Measurements from ENCODE around the gene PADI4.

Gene PADI4, protein sequence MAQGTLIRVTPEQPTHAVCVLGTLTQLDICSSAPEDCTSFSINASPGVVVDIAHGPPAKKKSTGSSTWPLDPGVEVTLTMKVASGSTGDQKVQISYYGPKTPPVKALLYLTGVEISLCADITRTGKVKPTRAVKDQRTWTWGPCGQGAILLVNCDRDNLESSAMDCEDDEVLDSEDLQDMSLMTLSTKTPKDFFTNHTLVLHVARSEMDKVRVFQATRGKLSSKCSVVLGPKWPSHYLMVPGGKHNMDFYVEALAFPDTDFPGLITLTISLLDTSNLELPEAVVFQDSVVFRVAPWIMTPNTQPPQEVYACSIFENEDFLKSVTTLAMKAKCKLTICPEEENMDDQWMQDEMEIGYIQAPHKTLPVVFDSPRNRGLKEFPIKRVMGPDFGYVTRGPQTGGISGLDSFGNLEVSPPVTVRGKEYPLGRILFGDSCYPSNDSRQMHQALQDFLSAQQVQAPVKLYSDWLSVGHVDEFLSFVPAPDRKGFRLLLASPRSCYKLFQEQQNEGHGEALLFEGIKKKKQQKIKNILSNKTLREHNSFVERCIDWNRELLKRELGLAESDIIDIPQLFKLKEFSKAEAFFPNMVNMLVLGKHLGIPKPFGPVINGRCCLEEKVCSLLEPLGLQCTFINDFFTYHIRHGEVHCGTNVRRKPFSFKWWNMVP

DNA sequence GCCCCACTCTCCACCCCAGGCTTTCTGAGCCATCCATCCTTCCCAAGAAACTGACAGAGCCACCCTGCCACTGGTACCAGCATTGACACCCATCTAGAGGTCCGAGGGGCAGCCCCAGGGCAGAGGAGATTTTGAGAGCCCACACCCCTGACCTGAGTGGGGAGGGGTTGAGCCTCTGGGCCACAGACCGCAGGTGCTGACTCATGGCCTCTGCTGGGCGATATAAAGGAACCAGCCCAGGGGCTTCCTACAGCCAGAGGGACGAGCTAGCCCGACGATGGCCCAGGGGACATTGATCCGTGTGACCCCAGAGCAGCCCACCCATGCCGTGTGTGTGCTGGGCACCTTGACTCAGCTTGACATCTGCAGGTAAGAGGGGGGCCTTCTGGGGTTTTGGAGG is at the start of gene PADI4:
Gene PADI4 (plus strand): TSS at position 252 of the 400 bp plus-strand sequence. CDS start 26 bp downstream, at position 278.
- no peak for DNase-seq

GRCh38 chr1:17258758-17259130 is 49.3 kb upstream of the PADI4 start:
- DNase-seq = no peak

GRCh38 chr1:17259233-17259873 is 48.6 kb upstream of the PADI4 start:
- DNase-seq = no peak

DNA sequence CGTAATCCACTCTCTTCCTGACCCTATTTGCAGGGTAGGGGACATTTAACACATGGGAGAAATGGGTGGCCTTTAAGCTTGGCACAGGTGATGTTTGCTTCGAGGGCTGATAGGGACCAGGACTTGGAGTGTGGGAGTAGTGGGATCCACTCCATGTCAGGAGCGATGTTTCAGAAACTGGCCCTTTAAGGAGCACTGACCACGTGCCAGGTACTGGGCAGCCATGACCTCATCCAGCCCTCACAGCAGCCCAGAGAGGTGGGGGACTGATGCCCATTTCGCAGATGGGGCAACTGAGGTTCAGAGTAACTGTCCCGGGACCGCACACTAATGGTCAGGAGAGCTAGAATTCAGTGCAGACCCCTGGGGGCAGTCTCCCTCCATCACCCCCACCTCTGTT is 47.7 kb upstream of the PADI4 start:
- no peak for DNase-seq

- DNase-seq = no peak
Observed at GRCh38 chr1:17260738-17261137, 47.3 kb upstream of the PADI4 start.

DNA sequence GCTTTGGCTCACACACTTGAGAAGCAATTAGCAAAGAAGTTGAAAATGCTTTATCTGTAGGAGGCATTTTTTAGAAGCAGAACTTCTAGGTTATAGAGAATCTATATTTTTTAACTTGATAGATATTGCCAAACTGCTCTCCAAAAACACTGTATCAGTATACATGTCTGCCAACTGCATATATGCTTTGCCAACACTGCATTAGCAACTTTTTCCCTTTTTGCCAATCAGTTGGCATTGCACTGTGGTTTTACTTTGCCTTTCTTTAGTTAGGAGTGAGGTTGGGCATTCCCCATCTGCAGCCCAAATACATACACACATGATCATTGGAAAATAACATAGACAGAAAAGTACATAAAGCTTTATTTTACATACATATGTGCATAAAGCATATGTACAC is 44.1 kb upstream of the PADI4 start:
- no peak for DNase-seq

- DNase-seq = no peak
Observed at GRCh38 chr1:17264470-17264869, 43.5 kb upstream of the PADI4 start.

DNA sequence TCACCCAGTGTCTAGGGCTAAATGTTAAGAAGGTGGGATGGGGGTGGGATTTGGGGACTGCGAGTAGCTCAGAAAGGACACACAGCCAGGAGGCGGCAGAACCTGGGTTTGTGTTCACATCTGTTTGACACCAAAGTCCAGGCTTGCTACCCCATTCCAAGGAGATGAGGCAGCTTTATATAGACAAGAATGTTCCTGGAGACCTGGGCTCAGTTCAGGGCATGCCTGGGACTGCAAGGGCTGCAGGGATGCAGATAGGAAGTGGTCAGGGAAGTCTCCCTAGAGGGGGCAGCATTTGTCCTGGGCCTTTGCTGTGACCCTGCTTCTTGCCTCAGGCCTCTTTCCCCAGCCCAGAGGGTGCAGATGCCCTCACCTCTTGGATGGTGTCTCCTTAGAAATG is 42.8 kb upstream of the PADI4 start:
- no peak for DNase-seq

DNA sequence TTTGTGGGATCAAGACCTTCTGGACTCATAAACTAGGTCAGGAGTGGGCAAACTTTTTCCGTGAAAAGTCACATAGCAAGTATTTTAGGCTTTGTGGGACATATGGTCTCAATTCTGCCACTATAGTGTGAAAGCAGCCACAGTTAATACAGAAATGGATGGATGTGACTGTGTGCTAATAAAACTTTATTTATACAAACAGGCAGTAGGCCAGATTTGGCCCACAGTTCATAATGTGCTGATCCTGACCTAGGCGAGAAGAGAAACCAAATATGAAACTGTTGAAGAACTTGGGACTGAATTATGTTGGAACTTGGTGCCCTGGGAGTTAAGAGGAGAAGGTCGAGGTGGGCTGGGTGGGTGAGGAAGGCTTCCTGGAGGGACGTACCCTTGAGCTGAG is 42.0 kb upstream of the PADI4 start:
- DNase-seq = no peak

GRCh38 chr1:17270891-17271765 is 36.9 kb upstream of the PADI4 start:
- DNase-seq = no peak

DNA sequence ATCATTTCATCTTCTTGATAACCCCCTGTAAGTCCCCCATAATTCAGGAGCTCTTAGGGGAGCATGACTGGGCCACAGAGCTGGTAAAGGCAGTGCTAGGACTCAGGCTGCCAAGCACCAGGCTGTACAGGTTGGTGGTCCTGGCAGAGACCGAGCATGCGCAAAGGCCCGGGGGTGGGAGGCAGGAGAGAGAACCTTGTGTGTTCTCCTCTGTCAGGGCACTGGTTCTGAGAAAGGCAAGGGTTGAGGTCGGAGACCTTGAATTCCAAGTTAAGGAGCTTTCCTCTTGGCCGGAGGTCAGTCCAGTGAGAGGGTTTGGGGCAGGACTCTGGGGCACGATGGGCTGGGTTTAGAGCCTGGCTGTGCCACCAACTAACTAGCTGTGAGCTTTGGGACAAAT is 35.9 kb upstream of the PADI4 start:
- no peak for DNase-seq

DNA sequence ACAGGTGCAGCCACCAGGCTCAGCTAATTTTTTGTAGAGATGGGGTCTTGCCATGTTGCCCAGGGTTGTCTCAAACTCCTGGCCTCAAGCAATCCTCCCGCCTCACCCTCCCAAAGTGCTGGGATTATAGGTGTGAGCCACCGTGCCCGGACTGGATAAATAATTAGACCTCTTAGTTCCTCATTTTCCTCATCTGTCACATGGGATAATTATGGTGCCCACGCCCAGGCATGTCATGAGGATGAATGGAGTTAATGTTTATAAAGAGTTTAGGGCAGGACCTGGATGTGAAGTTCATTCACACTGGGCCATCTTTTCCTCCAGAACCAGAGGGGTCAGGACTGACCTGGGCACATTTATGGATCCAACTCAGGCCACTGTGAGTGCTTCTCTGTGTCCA is 35.4 kb upstream of the PADI4 start:
- no peak for DNase-seq

DNA sequence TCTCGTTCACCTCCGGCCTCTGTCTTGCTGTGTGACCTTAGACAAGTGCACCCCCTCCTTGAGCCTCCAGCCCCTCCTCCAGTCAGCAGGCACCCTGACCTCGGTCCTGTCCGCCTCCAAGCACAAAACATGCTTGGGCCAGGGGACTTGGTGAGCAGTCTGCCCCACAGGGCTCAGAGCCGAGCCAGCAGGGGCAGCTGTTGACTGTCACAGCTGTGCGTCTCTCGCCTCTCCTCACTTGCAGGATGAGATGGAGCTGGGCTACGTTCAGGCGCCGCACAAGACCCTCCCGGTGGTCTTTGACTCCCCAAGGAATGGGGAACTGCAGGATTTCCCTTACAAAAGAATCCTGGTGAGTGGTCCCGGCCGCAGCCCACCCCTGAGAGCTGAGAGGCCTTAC is 34.9 kb upstream of the PADI4 start:
- DNase-seq = no peak

GRCh38 chr1:17274186-17275170 is 33.5 kb upstream of the PADI4 start:
- DNase-seq = no peak

DNA sequence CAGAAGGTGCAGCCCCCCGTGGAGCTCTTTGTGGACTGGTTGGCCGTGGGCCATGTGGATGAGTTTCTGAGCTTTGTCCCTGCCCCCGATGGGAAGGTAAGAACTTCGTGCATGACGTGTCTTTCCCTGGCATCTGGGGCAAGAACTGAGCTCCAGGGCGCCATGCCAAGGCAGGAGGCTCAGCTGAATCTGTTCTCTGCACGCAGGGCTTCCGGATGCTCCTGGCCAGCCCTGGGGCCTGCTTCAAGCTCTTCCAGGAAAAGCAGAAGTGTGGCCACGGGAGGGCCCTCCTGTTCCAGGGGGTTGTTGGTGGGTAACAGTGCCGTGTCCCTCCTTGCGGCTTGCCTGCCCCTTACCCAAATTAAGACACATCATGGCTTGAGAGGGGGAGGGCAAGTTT is 31.4 kb upstream of the PADI4 start:
- no peak for DNase-seq

- DNase-seq = no peak
Observed at GRCh38 chr1:17277511-17278159, 30.4 kb upstream of the PADI4 start.

GRCh38 chr1:17278996-17279830 is 28.8 kb upstream of the PADI4 start:
- no peak for DNase-seq

GRCh38 chr1:17280436-17280835 is 27.6 kb upstream of the PADI4 start:
- DNase-seq = no peak

DNA sequence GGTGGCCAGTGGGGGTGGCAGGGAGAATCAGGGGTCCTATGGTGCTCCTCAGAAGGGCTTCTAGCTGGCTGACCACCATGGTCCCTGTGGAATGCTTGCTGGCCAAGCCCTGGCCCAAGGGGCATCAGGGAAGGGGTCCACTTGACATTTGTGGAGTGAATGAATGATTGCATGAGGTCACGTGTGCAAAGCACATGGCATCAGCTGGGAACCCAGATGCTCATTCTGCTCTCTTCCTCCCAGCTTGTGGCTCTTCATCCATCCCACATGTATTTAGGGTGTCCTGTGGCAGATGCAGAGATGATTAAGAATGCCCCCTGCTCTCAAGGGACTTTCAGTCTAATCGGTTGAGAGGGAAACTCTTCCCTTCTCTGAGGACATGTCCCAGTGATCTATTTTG is 27.1 kb upstream of the PADI4 start:
- no peak for DNase-seq

GRCh38 chr1:17281775-17282181 is 26.2 kb upstream of the PADI4 start:
- no peak for DNase-seq

Measured in activated T-cell treated with anti-CD3 and anti-CD28 coated beads, Interleukin-2, amount 50 U/mL, for 1 hour (primary cell).